SK-N-SH treated with all-trans-retinoic acid at 6 μM for 48 hours (cell line): ENCODE measurements around the gene SH3BP5L.

Experiments used
- CREB5 ChIP-seq: fragments of 250-450 bp; sonication (Bioruptor Pico); IDR thresholded peaks from 2 replicates; pipeline ENCODE4 v1.5.1; 2020; ENCODE audit warnings: low read depth, mild to moderate bottlenecking, moderate library complexity
- PATZ1 ChIP-seq: fragments of 250-450 bp; sonication (Bioruptor Pico); IDR thresholded peaks from 2 replicates; pipeline ENCODE4 v1.8.0; 2020; ENCODE audit warnings: mild to moderate bottlenecking, moderate library complexity, borderline replicate concordance
- RARB ChIP-seq: fragments of 250-450 bp; sonication (Bioruptor Pico); IDR thresholded peaks from 2 replicates; pipeline ENCODE4 v1.8.0; 2021; ENCODE audit warnings: mild to moderate bottlenecking, moderate library complexity
- ZFP30 ChIP-seq: fragments of 450-650 bp; formaldehyde crosslinking; IDR thresholded peaks from 2 replicates; pipeline ENCODE4 v1.5.0; 2022; ENCODE audit warnings: mild to moderate bottlenecking, moderate library complexity
- ZNF8 ChIP-seq: fragments of 450-650 bp; formaldehyde crosslinking; IDR thresholded peaks from 2 replicates; pipeline ENCODE4 v1.5.0; 2020; ENCODE audit warnings: mild to moderate bottlenecking, moderate library complexity

GRCh38 chr1:248787430-248787829, 38.3 kb downstream of the SH3BP5L start:
- TF ChIP-seq RARB (CRISPR knock-in tag) (no peak), ZFP30 (no peak), ZNF8 (CRISPR knock-in tag) (no peak), CREB5 (CRISPR knock-in tag) (no peak), PATZ1 (no peak)
